A673 (cell line): Measurements from ENCODE around the gene HACE1.

Source experiments
- EZH2 ChIP-seq: fragments of 200-600 bp; sonication (generic); IDR thresholded peaks from 2 replicates; pipeline ENCODE4 v1.6.1; 2017; ENCODE audit warnings: borderline replicate concordance, low read depth, mild to moderate bottlenecking, mixed read lengths, antibody characterized with exemption, low read length; ENCODE audit not compliant: poor library complexity, severe bottlenecking
- TF ChIP-seq, protein P1 (sequence below): fragments of 300-800, 200-600 bp; sonication (generic); conservative IDR thresholded peaks from 2 replicates; pipeline ENCODE4 v1.5.1; 2017; ENCODE audit warnings: low read depth, mild to moderate bottlenecking, antibody characterized with exemption, low read length, moderate library complexity, mixed read lengths

DNA sequence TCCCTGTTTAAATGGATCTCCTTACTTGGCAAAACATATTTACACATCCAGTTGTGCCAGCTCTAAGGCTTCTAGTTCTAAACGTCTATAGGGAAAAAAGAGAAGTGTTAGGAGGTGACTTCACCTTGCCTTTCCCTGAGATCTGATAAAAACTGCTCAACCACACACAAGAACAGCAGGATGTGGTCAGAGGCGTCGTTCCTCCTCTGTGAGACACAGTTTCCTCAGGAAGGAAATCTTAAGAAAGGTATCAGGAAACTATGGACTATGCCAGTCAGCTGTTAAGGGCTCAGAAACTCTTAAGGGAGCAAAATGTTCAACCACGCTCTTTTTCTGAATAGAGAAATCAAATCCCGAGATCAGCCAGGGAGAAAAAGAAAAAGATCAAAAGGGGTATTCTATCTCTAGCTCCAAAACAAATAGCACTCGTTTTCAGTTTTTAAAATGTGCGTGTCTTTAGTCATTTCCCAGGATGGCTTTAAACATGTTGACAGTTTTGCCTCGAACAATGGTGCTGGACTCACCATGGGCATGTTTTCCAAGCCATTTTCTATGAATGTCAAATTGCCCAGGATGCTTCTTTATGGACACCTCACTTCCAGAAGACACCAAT, 154.5 kb downstream of the HACE1 start:
- TF ChIP-seq, protein P1, sequence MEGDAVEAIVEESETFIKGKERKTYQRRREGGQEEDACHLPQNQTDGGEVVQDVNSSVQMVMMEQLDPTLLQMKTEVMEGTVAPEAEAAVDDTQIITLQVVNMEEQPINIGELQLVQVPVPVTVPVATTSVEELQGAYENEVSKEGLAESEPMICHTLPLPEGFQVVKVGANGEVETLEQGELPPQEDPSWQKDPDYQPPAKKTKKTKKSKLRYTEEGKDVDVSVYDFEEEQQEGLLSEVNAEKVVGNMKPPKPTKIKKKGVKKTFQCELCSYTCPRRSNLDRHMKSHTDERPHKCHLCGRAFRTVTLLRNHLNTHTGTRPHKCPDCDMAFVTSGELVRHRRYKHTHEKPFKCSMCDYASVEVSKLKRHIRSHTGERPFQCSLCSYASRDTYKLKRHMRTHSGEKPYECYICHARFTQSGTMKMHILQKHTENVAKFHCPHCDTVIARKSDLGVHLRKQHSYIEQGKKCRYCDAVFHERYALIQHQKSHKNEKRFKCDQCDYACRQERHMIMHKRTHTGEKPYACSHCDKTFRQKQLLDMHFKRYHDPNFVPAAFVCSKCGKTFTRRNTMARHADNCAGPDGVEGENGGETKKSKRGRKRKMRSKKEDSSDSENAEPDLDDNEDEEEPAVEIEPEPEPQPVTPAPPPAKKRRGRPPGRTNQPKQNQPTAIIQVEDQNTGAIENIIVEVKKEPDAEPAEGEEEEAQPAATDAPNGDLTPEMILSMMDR: no peak
- TF ChIP-seq EZH2: no peak
